GM19468 (cell line): ENCODE results near the gene COQ3.

ENCODE experiments used
- ATAC-seq: cut with Tn5 transposase; IDR thresholded peaks from one replicate; pipeline ENCODE4 v1.9.1; 2021; ENCODE audit warnings: mild to moderate bottlenecking, moderate library complexity, moderate number of reproducible peaks; ENCODE audit not compliant: unreplicated experiment; ENCODE audit errors: extremely low read depth

COQ3 gene

DNA sequence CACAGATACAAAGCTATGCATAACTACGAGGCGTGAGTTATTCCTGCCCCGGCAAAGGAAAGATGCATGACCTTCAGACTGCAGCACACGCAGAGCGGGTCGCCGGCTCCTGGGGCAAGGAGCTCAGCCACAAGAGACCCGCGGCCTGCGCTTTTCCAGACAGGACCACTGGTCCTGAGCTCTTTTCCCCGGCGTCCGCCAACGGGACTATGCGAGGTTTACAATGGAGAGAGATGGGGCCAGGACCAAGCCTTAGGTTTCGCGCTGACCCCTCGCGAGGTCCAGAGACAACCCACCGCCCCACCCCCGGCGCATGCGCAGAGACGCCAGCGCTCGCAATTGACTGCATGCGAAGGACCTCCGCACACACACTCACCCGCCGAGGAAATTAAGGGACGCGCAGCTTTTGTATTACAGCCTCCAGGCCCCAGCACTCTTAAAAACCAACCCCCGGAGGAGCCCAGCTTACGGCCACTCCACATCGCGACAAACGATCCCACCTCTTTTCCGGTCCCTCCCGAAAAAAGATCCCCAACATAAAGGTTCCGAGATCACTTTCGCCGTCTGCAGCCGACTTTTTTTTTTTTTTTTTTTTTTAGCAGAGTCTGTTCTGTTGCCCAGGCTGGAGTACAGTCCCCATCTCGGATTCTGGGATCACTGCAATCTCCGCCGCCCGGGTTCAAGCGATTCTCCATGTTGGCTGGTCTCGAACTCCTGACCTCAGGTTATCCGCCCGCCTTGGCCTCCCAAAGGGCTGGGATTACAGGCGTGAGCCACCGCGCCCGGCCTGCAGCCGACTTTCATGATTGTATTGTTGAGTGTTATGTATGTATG, at the start of gene COQ3:
TSS of gene COQ3 (minus strand) at position 498 of the 834 bp plus-strand sequence. CDS start at position 482, 16 bp downstream.
- peak; percentile 59 for ATAC-seq

DNA sequence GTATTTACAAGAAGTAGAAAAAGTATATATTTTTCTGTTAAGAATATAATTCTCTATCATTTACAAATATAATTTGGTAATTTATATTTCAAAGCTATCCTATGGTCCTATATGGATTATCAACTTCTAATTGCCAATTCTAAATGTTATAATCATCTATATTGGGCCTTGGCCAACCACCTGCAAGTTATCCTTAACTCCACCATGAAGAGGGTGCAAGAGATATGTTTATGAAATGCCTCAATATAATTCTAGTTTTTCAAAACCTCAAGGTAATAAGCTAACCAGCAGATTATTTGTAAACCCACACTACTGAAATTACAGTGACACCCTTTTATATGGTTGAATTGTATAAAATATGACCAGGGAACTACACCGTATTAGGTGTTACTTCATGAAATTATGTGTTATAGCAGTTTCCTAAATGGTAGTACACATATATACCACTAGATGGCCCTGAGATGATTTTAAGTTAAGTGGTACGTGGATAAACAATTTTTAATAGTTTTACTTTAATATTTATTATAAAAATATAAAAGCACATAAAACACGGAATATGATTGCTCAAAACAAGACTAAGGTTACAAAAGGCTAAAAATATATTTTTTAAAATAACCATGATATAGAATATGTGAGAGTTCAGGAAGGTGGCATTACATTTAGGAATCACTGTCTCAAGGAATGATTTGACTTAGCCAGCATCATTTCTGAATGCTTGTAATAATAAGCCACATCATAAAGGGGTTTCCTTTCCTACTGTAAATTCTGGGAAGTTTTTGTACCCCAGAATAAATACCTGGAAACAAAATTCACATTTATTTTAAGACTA, 40.9 kb upstream of the COQ3 start:
- ATAC-seq, result no peak

DNA sequence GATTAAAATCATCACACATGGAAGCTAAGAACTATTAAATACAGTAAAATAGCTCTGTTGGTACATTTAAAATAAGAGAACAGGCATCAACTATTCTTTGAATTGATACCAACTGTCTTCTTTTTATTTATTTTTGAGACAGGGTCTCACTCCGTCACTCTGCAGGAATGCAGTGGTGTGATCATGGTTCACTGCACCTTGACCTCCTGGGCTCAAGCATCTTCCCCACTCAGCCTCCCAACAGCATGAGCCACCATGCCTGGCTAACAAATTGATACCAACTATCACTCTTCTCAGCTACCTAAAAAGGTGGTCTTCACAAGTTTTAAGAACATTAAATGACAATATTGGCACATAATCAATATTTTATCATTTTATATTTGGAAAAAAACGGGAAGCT, 38.9 kb upstream of the COQ3 start:
- ATAC-seq, result no peak

DNA sequence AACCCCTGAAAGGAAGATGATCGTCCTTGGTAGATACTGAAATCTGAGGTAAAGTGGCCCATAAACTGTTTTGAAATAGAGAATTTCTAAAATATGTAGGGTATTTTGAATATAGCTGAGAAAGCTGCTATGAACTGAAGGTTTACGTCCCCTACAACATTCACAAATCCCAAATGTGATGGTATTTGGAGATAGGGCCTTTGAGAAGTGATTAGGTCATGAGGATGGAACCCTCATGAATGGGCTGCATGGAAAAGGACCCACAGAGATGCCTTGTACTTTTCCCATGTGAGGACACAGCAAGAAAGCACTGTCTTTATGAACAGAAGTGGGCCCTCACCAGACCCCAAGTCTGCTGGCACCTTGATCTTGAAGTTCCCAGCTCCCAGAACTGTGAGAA, 37.9 kb upstream of the COQ3 start:
- no peak for ATAC-seq

DNA sequence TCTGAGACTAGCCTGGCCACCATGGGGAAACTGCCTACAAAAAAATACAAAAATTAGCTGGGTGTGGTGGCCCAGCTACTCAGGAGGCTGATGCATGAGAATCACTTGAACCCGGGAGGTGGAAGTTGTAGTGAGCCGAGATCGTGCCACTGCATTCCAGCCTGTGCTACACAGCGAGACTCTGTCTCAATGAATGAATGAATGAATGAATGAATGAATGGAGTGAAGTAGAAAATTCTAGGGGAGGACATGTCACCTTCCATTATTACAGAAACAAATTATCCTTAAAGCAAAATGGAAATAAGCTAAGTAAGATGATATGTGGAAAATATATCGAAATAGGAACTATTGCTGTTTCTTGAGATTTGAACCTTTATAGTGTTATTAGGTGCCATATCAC, 34.0 kb upstream of the COQ3 start:
- ATAC-seq, result no peak

DNA sequence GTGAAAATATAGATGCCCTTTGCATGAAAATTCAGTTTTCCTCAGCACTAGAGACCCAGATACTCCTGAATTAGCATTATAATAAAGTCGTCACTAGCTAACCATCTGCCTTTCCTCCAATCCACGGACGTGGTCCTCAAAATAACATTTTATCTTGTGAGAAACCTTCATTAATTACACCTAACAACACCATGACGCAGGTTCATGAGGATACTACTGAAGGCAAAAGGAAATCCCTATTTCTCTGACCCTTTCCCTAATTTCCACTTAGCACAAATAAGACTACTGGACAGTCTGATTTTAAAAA, 32.4 kb upstream of the COQ3 start:
- ATAC-seq, result no peak

DNA sequence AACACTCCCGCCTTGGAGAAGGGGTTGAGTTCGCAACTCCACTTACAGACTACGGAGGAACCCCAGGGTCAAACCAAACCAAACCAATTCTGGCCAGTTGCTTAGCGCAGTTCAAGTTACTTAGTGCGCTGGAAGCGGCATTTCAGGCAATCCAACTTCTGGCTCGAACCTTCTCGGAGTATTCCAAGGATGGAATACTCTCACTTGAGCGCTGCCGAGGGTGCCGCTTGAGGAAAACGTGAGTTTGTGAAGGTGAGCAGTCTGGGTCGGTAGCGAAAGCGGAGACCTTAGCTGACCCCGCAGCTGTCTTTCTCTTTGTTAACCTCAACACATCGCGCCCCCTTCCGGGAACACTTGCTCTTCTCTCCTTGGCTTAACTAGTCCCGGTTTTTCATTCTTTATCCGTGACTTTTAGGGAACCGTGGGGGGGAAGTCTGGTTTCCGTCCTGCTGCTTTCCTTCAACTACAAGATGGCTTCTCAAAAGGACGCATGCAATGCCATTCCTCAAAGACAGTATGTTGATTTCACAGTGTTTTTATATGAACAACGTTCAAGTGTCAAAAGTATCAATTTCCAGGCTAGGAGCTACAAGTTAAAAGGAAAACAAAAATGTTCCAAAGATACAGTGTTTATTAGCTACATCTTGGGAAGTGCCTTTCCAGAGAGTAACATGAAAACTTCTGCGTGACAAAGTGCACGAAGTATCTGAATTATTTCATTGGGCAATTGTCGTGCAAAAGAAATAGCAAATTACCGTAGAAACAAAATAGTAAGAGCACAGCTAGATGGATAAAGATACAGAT, 31.9 kb upstream of the COQ3 start:
- ATAC-seq, result peak; percentile 9

DNA sequence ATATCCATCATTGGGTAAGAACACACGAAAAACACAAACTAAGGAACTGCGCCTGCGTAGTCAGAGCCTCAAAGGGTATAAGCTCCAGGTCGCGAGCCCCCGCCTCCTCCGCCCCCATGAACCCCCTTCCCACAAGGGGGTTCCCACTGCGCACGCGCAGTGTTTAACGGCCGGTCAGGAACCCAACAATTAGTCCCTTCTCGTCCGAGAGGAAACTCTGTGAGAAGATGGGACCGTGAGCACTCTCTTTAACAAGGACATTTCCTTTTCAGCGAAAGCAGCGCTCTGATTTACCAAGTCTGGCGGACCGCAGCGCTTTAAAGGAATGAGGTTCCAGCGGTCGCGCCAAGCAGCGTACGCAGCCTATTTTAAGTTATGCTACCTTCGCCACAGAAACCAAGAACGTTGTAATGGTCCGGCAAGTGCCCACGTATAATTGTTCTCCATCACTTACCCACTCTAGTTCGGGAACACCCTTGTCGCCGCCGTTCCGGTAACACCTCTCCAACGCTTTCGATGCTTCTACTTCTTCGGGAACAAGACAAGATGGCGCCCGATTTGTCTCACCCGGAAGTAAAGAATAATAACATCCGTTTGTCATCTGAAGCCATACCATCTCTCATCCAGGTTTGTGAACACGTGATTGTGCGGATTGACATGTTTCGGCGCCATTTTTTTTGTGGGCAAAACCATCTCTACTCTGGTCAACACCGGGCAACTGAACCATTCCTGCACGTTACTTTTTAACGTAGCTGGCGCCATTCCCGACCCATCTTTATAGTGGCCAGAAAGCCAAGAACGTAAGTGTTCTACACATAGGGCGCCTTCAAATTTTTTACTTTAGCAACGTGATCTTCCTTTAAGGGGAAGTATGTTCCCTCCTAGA, 31.0 kb upstream of the COQ3 start, which contains the start of gene PNISR:
TSS of gene PNISR (minus strand) at position 548 of the 886 bp plus-strand sequence. CDS start 10,649 bp downstream, outside the sequence.
- ATAC-seq, result peak; percentile 87

GRCh38 chr6:99424022-99424421, 30.0 kb upstream of the COQ3 start:
- ATAC-seq, result no peak

DNA sequence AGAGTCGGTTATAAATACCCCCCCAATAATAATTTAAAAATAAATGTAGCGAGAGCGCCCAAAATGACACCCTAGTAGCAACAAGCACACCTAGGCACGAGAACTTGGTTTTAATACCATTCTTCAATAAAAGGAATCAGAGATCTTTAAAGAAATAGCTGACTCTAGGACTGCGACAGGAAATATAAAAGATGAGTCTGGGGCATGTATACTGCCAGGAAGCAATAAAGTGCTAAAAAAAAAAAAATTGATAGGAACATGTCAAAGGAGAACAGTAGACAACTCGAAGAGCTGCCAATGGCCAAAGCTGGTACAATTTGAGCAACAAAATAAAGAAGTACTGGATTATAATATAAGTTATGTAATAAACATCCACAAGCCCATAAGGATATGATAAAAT, 28.9 kb upstream of the COQ3 start:
- no peak for ATAC-seq

DNA sequence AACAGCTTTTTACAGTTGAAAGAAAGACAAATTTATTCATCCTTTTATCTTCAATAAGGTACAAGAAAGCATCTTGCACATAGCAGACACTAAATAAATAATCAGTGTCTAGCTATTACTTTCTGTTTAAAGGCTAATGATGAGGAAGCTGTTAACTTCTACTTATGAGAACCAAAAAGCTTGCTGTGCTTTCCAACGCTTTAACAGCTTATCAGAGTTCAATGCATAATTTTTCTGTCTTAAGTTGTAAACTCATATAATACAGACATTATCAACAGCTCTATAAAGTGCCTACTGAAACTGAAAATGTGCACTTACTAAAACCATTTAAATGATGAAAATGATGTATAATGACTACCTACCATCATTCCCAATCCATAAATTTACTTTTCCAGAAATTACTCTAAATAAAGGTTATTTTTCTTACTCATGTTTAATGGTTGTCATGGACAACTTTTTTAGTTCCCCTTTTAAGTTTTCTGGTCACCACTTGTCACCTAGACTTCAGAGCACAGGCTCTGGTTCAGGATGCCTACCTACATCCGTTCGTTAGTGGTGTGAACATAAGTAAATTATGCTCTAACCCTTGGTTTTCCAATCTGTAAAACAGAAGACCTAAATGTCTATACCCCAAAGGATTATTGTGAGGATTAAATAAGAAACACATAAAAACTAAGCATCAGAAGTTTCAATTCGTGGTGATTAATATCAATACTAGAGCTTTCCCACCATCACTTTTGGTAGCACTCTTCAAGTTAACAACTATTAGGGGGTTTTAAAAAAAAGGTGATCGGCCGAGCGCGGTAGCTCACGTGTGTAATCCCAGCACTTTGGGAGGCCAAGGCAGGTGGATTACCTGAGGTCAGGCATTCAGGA, 23.1 kb upstream of the COQ3 start:
- peak; percentile 71 for ATAC-seq

DNA sequence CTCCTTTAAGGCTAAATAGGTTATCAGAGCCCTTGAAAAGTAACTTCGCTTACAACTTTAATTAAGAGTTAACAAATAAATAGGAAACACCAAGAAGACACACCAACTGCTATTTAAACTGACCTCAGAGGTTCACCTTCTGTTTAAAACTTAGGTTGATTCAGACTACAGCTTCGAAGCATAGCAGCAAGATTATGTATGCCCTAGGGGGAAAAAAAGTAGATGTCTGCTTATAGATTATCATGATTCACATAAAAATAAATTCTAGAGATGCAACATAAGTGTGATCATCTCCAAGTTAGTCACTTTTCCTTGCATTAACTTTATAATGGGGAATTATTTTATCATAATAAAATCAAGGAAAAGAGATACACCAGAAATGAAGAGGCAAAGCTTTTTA, 22.2 kb upstream of the COQ3 start:
- no peak for ATAC-seq

- ATAC-seq, result no peak
These were observed 21.5 kb upstream of the COQ3 start for GRCh38 chr6:99415446-99415845.

GRCh38 chr6:99412065-99412464, 18.1 kb upstream of the COQ3 start:
- no peak for ATAC-seq

GRCh38 chr6:99409672-99410071, 15.7 kb upstream of the COQ3 start:
- ATAC-seq, result no peak

DNA sequence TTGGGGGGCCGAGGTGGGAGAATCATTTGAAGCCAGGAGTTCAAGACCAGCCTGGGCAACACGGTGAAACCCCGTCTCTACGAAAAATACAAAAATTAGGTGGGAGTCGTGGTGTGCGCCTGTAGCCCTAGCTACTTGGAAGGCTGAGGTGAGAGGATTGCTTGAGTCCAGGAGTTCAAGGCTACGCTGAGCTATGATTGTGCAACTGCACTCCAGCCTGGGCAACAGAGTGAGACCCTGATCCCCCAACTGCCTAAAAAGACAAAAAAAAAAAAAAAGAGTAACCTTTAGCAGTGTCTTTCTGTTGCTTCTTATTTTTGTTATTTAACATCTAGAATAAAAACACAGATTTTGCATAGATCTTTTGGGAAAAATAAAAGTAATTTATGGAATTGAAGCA, 13.1 kb upstream of the COQ3 start:
- ATAC-seq, result no peak

- no peak for ATAC-seq
These were observed 8.5 kb upstream of the COQ3 start for GRCh38 chr6:99402448-99402847.

DNA sequence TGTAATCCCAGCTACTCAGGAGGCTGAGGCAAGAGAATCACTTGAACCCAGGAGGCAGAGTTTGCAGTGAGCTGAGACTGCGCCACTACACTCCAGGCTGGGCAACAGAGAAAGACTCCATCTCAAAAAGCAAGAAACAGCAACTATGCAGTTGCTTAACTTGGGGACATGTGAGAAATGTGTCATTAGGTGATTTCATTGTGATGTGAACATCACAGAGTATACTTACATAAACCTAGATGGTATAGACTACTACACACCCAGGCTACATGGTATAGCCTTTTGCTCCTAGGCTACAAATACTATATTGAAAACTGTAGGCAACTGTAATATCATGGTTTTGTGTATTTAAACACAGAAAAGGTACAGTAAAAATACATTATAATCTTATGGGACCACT, 3.3 kb upstream of the COQ3 start:
- no peak for ATAC-seq

DNA sequence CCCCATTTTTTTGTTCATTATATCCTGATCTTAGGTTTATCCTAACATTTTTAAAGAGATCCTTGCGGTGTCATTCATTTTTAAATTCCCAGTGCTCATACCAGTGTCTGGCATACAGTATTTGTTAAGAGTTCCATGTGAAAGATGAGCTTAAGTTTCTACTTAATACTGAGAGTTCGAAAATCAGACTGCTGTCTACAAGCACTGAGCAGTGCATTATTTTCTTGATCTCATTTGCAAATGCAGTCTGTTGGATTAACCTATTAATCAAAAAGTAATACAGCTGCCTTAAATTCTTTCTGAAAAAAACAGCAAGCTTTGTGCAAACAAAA, 663 bp downstream of the COQ3 start:
- ATAC-seq, result no peak
